ENCODE data around the gene ITPKA. TPM values are rescaled to one million over a fixed set of nuclear protein-coding genes. Genes with fewer than 3 reads are reported as not detected.

The ITPKA gene
- total and polyA plus RNA-seq, 2 donors (not counting 1 experiment from before 2014, with no cell fraction given): 0.22 TPM; not detected in 1

- no peak for DNase-seq
- H3K27ac Mint-ChIP-seq: no peak overlapping the region
These were observed 8.6 kb upstream of the ITPKA start for GRCh38 chr15:41484937-41485625.

GRCh38 chr15:41486286-41486685 is 7.4 kb upstream of the ITPKA start:
- TF ChIP-seq EZH2 (IDR thresholded peaks at IDR 0.05; ENCODE audit: borderline replicate concordance, insufficient read depth, low read depth, low read length, poor library complexity, severe bottlenecking): no peak
- TF ChIP-seq, protein P1, sequence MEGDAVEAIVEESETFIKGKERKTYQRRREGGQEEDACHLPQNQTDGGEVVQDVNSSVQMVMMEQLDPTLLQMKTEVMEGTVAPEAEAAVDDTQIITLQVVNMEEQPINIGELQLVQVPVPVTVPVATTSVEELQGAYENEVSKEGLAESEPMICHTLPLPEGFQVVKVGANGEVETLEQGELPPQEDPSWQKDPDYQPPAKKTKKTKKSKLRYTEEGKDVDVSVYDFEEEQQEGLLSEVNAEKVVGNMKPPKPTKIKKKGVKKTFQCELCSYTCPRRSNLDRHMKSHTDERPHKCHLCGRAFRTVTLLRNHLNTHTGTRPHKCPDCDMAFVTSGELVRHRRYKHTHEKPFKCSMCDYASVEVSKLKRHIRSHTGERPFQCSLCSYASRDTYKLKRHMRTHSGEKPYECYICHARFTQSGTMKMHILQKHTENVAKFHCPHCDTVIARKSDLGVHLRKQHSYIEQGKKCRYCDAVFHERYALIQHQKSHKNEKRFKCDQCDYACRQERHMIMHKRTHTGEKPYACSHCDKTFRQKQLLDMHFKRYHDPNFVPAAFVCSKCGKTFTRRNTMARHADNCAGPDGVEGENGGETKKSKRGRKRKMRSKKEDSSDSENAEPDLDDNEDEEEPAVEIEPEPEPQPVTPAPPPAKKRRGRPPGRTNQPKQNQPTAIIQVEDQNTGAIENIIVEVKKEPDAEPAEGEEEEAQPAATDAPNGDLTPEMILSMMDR (IDR thresholded peaks at IDR 0.05): no peak
- peaks cover 12% of the 10 kb centered on the region for H3K27me3 Mint-ChIP-seq
- no peak overlapping the region for H2AFZ ChIP-seq (ENCODE audit: insufficient read depth, low read depth, low read length, poor library complexity, severe bottlenecking)
- no peaks in the 10 kb centered on the region for H3K79me2 ChIP-seq (ENCODE audit: control insufficient read depth, insufficient read depth, low read length)
- peaks cover 16% of the 10 kb centered on the region for H3K4me1 Mint-ChIP-seq
- no peaks in the 10 kb centered on the region for H3K9me3 ChIP-seq (ENCODE audit: control extremely low read depth in 1 of 3, control insufficient read depth in 2 of 3, insufficient read depth in 1 of 3, low read length in 2 of 3)
- H3K36me3 ChIP-seq (replicated peaks in 1 of 2; ENCODE audit: control extremely low read depth in 1 of 2, control insufficient read depth in 1 of 2, extremely low read depth in 1 of 2, insufficient read depth in 2 of 2, low read length in 1 of 2): peaks cover 0 to 3% of the 10 kb centered on the region in 2 experiments
- no peak overlapping the region for H3K27ac Mint-ChIP-seq
- ChIA-PET POLR2A (no interaction called here), CTCF (no interaction called here)
- no peak overlapping the region for H3K4me3 ChIP-seq (ENCODE audit: control extremely low read depth in 1 of 5, extremely low read depth in 1 of 5, insufficient read depth in 1 of 5, low read depth in 2 of 5, low read length in 4 of 5)
- no peaks in the 10 kb centered on the region for H4K20me1 ChIP-seq (ENCODE audit: control insufficient read depth, insufficient read depth, low read length, poor library complexity, severe bottlenecking)
- H3K9ac ChIP-seq (ENCODE audit: low read length): no peak overlapping the region
- no peaks in the 10 kb centered on the region for H3K9me3 Mint-ChIP-seq (ENCODE audit: insufficient read depth)
- intact Hi-C loops (cut with micrococcal nuclease): no loop called here
- H3K27me3 ChIP-seq (replicated peaks in 1 of 4; ENCODE audit: control extremely low read depth in 1 of 4, control insufficient read depth in 3 of 4, insufficient read depth in 4 of 4, low read length in 3 of 4): peaks cover 0 to 23% (median 1%) of the 10 kb centered on the region in 4 experiments
- no peak overlapping the region for H3K4me3 Mint-ChIP-seq
- DNase-seq (no peak), ATAC-seq (ENCODE audit: low read depth) (no peak)
- peaks cover 14 to 16% of the 10 kb centered on the region in 2 donors for H3K4me1 ChIP-seq (ENCODE audit: control insufficient read depth in 2 of 2, insufficient read depth in 2 of 2, low read length in 2 of 2)
- 89% methylated on average over 42 of the region's 43 CpGs for WGBS (ENCODE audit: insufficient coverage)
- no peak overlapping the region for H3K27ac ChIP-seq (ENCODE audit: low read length in 2 of 2)
- no peak overlapping the region for H3K4me2 ChIP-seq (replicated peaks; ENCODE audit: low read depth, low read length, poor library complexity, severe bottlenecking)

More at GRCh38 chr15:41484937-41485625, 8.6 kb upstream of the ITPKA start:
- peaks cover 4% of the 10 kb centered on the region for H3K27me3 Mint-ChIP-seq
- no peak overlapping the region for H3K4me3 ChIP-seq (ENCODE audit: control extremely low read depth in 1 of 5, extremely low read depth in 1 of 5, insufficient read depth in 1 of 5, low read depth in 2 of 5, low read length in 4 of 5)
- H2AFZ ChIP-seq (ENCODE audit: insufficient read depth, low read depth, low read length, poor library complexity, severe bottlenecking): no peak overlapping the region
- TF ChIP-seq, protein P1 (IDR thresholded peaks at IDR 0.05): no peak
- TF ChIP-seq EZH2 (IDR thresholded peaks at IDR 0.05; ENCODE audit: borderline replicate concordance, insufficient read depth, low read depth, low read length, poor library complexity, severe bottlenecking): no peak
- H3K4me3 Mint-ChIP-seq: no peak overlapping the region
- ChIA-PET CTCF (interaction anchor here (0.8 to 1.8 kb wide), 2 partner anchors 18 to 20 kb away, joined by 3 to 4 read pairs; no protein-coding TSS in a partner anchor), POLR2A (interaction anchor here (0.7 kb wide), 1 partner anchor 450 kb away, joined by 3 read pairs; no protein-coding TSS in a partner anchor)
- no peaks in the 10 kb centered on the region for H4K20me1 ChIP-seq (ENCODE audit: control insufficient read depth, insufficient read depth, low read length, poor library complexity, severe bottlenecking)
- intact Hi-C loops (cut with micrococcal nuclease): no loop called here
- peaks cover 0 to 13% (median 0%) of the 10 kb centered on the region in 4 experiments for H3K27me3 ChIP-seq (replicated peaks in 1 of 4; ENCODE audit: control extremely low read depth in 1 of 4, control insufficient read depth in 3 of 4, insufficient read depth in 4 of 4, low read length in 3 of 4)
- 85% methylated on average over 9 of the region's 11 CpGs for WGBS (ENCODE audit: insufficient coverage)
- no peak for ATAC-seq (ENCODE audit: low read depth)
- no peaks in the 10 kb centered on the region for H3K79me2 ChIP-seq (ENCODE audit: control insufficient read depth, insufficient read depth, low read length)
- peaks cover 14 to 16% of the 10 kb centered on the region in 2 donors for H3K4me1 ChIP-seq (ENCODE audit: control insufficient read depth in 2 of 2, insufficient read depth in 2 of 2, low read length in 2 of 2)
- no peak overlapping the region for H3K4me2 ChIP-seq (replicated peaks; ENCODE audit: low read depth, low read length, poor library complexity, severe bottlenecking)
- H3K9ac ChIP-seq (ENCODE audit: low read length): no peak overlapping the region
- H3K4me1 Mint-ChIP-seq: peaks cover 16% of the 10 kb centered on the region
- H3K36me3 ChIP-seq (replicated peaks in 1 of 2; ENCODE audit: control extremely low read depth in 1 of 2, control insufficient read depth in 1 of 2, extremely low read depth in 1 of 2, insufficient read depth in 2 of 2, low read length in 1 of 2): peaks cover 0 to 15% of the 10 kb centered on the region in 2 experiments
- no peaks in the 10 kb centered on the region for H3K9me3 Mint-ChIP-seq (ENCODE audit: insufficient read depth)
- no peak overlapping the region for H3K27ac ChIP-seq (ENCODE audit: low read length in 2 of 2)
- H3K9me3 ChIP-seq (ENCODE audit: control extremely low read depth in 1 of 3, control insufficient read depth in 2 of 3, insufficient read depth in 1 of 3, low read length in 2 of 3): no peaks in the 10 kb centered on the region

All from B cell (primary cell).